Effector CD8-positive, alpha-beta T cell (primary cell): Measurements from ENCODE around the gene FASLG.
A peak's percentile ranks its signal among the peaks of the same experiment; 100 is the strongest.

Experiments used
- DNase-seq: peaks from one replicate; lab custom pipeline; 2025; lab: John Stamatoyannopoulos, UW

Gene FASLG

GRCh38 chr1:172646653-172647052, 12.2 kb upstream of the FASLG start:
- no peak for DNase-seq

DNA sequence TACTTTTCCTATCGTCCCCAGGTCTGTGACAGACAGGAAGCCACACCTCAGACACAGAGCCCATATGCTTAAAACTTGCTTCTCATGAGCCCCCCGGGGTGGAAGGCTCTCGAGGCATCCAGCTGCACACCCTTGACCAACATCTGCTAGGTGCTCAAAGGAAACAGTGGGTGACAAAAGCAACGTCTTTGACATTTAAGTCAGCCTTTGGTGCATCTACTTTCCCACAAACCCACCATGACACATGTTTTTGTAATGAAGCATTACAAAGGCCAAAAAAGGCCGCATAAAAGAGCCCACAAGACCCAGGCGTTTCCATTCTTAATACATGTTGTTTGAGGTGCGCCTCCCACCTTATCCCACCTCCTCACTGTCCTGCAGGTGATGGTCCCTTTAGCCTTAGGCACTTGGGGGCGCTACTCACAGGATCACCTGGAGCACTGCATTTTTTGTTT, 11.8 kb upstream of the FASLG start:
- no peak for DNase-seq

DNA sequence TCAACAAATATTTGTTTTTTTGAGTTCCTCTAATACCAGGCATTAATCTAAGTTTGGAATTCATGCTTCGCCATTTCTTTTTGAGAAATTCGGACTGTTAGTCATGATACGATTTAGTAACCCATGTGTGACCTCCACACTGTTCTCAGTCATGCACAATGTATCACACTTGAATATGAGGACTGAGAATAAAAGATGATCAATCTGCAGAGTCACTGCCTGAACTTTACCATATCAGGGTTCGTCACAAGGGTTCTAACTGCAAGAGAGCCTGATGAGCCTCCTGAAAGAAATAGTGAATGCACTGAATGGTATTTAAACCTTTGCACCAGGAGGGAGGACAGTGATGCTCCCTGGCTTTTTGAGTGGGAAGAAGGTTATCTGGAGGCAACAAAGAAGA, 10.9 kb upstream of the FASLG start:
- no peak for DNase-seq

GRCh38 chr1:172650474-172651193, 8.3 kb upstream of the FASLG start:
- DNase-seq = no peak

DNA sequence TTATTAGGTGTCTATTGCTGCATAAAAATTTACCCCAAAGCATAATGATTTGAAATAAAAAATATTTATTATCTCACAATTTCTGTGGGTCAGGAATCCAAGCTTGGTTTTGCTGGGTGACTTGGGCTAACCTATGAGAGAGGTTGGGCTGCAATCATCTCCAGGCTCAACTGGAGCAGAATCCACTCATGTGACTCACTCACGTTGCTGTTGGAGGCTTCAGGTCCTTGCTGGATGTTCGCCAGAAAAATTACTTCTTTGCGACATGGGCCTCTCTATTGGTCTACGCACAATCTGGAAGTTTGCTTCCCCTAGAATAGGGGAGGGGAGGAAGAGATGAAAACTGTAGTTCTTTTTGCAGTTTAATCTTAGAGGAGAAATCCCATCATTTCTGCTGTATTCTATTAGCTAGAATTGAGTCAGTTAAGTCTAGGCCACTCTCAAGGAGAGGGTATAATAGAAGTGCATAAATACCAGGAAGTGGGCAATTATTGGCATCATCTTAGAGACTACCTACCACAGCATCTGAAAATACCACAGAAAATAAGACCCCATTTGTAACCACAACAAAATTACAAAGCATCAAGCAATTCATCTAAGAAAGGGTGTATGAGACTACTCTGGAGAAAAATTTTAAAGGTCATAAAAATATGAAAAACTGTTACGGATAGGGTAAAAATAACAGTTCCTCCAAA, 5.7 kb upstream of the FASLG start:
- no peak for DNase-seq

DNA sequence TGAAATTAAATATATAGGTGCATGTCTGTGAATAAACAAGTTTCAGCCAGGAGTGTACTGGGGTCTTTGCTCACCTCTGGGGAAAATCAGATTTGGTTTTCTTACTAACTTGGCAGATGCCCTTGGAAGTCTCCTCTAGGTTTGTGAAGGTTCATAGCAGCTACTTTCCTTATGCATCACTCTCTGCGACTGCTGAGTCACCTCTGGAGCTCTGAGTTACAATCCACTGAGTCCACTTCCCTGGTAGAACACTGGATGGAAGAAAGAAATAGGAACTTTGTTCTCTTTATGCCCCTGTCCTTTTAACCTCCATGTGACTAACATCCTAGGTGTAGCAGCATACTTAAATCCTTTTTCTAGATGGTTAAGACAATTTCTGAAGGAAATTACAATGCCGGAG, 4.4 kb upstream of the FASLG start:
- DNase-seq = no peak

- no peak for DNase-seq
These were observed 2.3 kb upstream of the FASLG start for GRCh38 chr1:172656576-172656975.

- DNase-seq = no peak
These were observed 1.3 kb upstream of the FASLG start for GRCh38 chr1:172657586-172657985.

DNA sequence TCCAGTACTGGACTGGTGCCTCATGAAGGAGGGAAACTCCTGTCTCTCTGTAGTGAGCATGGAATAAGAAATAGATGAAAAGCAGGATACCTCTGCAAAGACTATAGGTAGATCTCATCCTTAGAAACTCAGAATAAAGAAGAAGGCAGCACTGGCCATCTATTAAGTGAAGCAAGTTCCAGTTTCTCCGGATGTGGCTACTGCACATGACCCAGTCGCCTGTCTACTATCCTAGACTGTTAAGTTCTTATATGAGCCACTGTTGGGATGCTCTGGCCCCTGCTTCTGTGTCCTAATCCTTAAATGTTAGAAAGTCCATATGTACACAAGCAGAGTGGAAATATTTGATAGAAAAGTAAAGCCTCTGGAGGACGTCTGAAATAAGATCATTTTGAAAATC, 2.2 kb downstream of the FASLG start:
- no peak for DNase-seq

- peak; percentile 38 for DNase-seq
These were observed 3.7 kb downstream of the FASLG start for GRCh38 chr1:172662464-172663109.

- no peak for DNase-seq
These were observed 4.8 kb downstream of the FASLG start for GRCh38 chr1:172663732-172664131.

GRCh38 chr1:172668097-172668496, 9.2 kb downstream of the FASLG start:
- no peak for DNase-seq

- DNase-seq = no peak
These were observed 10.1 kb downstream of the FASLG start for GRCh38 chr1:172669011-172669410.

- no peak for DNase-seq
These were observed 11.4 kb downstream of the FASLG start for GRCh38 chr1:172670316-172670715.

DNA sequence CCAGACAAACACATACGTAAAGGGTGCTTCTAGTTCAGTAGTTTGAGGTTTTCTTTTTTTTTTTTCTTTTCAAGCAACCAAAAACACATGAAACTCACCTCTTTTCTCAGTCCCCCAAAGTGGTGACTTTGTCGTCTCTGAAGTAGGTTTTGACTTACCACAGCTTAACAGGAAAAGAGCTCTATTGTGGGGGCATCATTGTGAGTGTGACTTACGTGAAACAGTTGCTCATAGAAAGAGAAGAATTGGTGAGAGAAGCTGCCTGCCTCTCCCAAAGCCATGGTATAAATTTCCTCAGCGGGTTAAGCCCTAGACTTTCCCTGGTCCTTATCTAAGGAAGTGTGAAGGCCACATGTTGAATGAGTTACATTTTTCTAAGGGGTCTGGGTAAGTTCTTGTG, 11.9 kb downstream of the FASLG start:
- DNase-seq = no peak

DNA sequence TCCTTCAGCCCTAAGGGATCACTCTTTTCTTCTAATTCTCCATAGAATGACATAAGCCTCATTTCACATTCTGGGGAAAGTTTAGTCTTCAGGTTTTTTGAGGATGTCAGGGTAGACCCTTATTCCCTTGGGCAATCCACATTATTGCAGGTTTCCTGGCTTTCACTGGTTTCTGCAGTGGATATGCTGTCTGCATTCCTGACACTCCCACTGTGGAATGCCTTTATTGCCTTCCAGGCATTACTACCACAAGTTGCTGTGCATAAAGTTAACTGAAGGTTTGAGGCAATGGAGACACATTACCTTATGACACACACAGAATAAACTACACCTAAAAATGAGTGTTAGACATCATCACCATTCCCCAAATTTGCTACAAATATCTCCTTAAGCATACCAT, 12.7 kb downstream of the FASLG start:
- no peak for DNase-seq

DNA sequence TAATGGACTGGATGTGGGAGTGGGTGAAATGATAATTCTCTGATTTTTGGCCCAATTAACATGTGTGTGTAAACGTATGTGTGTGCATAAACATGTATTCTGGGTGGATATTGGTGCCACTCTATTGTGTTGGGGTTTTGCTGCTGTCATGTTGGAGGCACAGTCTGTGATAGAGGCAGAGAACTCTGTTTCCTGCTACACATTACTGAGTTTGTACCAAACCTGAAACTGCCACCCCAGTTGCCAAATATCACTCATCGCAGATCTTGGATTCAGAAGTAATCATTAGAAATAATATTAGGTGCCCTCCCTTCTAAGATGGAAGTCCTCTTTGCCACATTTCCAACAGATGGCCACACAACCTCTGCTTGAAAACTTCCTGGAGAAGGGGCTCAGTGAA, 13.8 kb downstream of the FASLG start:
- no peak for DNase-seq

- no peak for DNase-seq
These were observed 14.9 kb downstream of the FASLG start for GRCh38 chr1:172673761-172674160.

DNA sequence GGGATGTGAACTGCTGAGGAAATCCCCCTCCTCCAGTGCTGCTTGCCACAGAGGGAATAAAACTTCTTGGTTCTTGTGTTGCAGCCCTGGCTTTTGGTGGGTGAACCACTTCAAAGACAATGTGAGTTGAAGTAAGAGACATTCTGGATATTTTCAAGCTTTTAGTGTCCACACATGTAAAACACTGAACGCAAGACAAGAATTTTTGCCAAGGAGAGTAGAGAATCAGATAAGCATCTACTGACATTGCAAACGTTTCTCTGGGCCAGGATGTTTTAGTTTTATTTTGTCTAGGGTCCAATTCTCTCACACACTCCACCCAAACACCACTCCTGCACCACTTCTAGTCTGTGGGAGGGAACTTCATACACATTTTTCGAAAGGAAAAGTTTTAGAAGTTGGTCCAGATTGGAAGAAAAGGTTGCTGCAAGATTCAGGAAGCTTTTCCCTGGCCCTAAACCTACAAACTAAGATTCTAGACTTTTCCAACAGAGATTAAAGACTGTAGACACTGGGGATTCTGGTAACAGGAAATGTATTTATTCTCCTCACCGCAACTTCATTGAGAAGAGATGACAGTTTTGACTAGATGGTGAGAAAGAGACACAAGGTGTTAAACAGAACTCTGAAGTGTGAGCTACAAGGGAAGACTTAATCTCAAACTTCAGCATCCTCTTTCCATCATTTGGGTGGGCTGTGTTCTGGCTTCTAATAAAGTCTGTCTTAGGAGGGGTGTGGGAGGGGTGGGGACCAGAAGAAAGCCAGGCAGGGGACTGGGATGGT, 16.1 kb downstream of the FASLG start:
- DNase-seq = no peak

- DNase-seq = no peak
These were observed 20.3 kb downstream of the FASLG start for GRCh38 chr1:172679000-172679772.

- DNase-seq = no peak
These were observed 21.3 kb downstream of the FASLG start for GRCh38 chr1:172680244-172680643.
